IPS-18a (cell line): ENCODE measurements around the gene GRAP.

ENCODE experiments used
- H3K27ac ChIP-seq: one replicate; pipeline ENCODE4 v1.5.1; 2013; ENCODE audit warnings: low read length
- H3K27me3 ChIP-seq: one replicate; pipeline ENCODE4 v1.6.1; 2013; ENCODE audit warnings: mild to moderate bottlenecking, low read length; ENCODE audit not compliant: control insufficient read depth, insufficient read depth
- H3K36me3 ChIP-seq: one replicate; pipeline ENCODE4 v1.6.1; 2013; ENCODE audit warnings: low read depth, low read length; ENCODE audit not compliant: control insufficient read depth
- H3K4me1 ChIP-seq: one replicate; pipeline ENCODE4 v1.6.1; 2013; ENCODE audit warnings: low read depth, low read length; ENCODE audit not compliant: control insufficient read depth
- H3K4me3 ChIP-seq: one replicate; pipeline ENCODE4 v1.5.1; 2013; ENCODE audit warnings: low read length
- H3K9ac ChIP-seq: one replicate; pipeline ENCODE4 v1.6.1; 2013; ENCODE audit warnings: mild to moderate bottlenecking, low read length, moderate library complexity
- H3K9me3 ChIP-seq: one replicate; pipeline ENCODE4 v1.6.1; 2013; ENCODE audit warnings: low read depth, low read length; ENCODE audit not compliant: control insufficient read depth

Gene GRAP

GRCh38 chr17:19004421-19005136 is 42.2 kb downstream of the GRAP start, which contains the start of gene FAM83G:
TSS of gene FAM83G (minus strand) at chr17:19004764. CDS start at chr17:19004041, 723 bp downstream.
- no peak within 1 kb of the TSS for H3K27ac ChIP-seq

GRCh38 chr17:19003543-19004420 is 43.0 kb downstream of the GRAP start:
- peak overlapping the region; percentile 70 for H3K9ac ChIP-seq
- H3K27me3 ChIP-seq: no peaks in the 10 kb centered on the region
- H3K4me3 ChIP-seq: peak overlapping the region; percentile 72
- H3K9me3 ChIP-seq: no peaks in the 10 kb centered on the region
- H3K4me1 ChIP-seq: peaks cover 6% of the 10 kb centered on the region
- H3K27ac ChIP-seq: no peak overlapping the region
- H3K36me3 ChIP-seq: peaks cover 7% of the 10 kb centered on the region

More at GRCh38 chr17:19004421-19005136, 42.2 kb downstream of the GRAP start, which contains the start of gene FAM83G:
- H3K4me3 ChIP-seq: peak within 1 kb of the TSS; percentile 72
- peaks cover 6% of the 10 kb centered on the region for H3K4me1 ChIP-seq
- H3K9me3 ChIP-seq: no peaks in the 10 kb centered on the region
- no peaks in the 10 kb centered on the region for H3K27me3 ChIP-seq
- peaks cover 7% of the 10 kb centered on the region for H3K36me3 ChIP-seq
- peak within 1 kb of the TSS; percentile 70 for H3K9ac ChIP-seq

- Histone ChIP-seq H3K27me3 (no peaks in the 10 kb centered on the region), H3K9me3 (no peaks in the 10 kb centered on the region), H3K36me3 (peaks cover 7% of the 10 kb centered on the region), H3K27ac (no peak overlapping the region), H3K4me1 (peaks cover 6% of the 10 kb centered on the region), H3K4me3 (peak overlapping the region; percentile 72), H3K9ac (peak overlapping the region; percentile 66)
These were observed 43.8 kb downstream of the GRAP start for GRCh38 chr17:19002805-19003542.

- H3K9ac ChIP-seq: no peak overlapping the region
- no peaks in the 10 kb centered on the region for H3K27me3 ChIP-seq
- no peak overlapping the region for H3K4me3 ChIP-seq
These were observed 44.7 kb downstream of the GRAP start for GRCh38 chr17:19001907-19002590.

GRCh38 chr17:19000531-19001325 is 46.0 kb downstream of the GRAP start:
- no peak overlapping the region for H3K4me3 ChIP-seq
- H3K27ac ChIP-seq: no peak overlapping the region
- H3K9ac ChIP-seq: no peak overlapping the region
- H3K4me1 ChIP-seq: peaks cover 6% of the 10 kb centered on the region
- peaks cover 7% of the 10 kb centered on the region for H3K36me3 ChIP-seq
- H3K9me3 ChIP-seq: no peaks in the 10 kb centered on the region
- H3K27me3 ChIP-seq: no peaks in the 10 kb centered on the region

More at GRCh38 chr17:19001907-19002590, 44.7 kb downstream of the GRAP start:
- Histone ChIP-seq H3K36me3 (peaks cover 7% of the 10 kb centered on the region), H3K27ac (no peak overlapping the region), H3K9me3 (no peaks in the 10 kb centered on the region), H3K4me1 (peaks cover 6% of the 10 kb centered on the region)

- no peak overlapping the region for H3K9ac ChIP-seq
- no peaks in the 10 kb centered on the region for H3K9me3 ChIP-seq
- H3K27ac ChIP-seq: no peak overlapping the region
- peaks cover 2% of the 10 kb centered on the region for H3K4me1 ChIP-seq
- no peaks in the 10 kb centered on the region for H3K27me3 ChIP-seq
- H3K36me3 ChIP-seq: peaks cover 7% of the 10 kb centered on the region
- no peak overlapping the region for H3K4me3 ChIP-seq
These were observed 46.8 kb downstream of the GRAP start for GRCh38 chr17:18999911-19000310.

- Histone ChIP-seq H3K27me3 (no peaks in the 10 kb centered on the region), H3K4me3 (no peak overlapping the region), H3K27ac (no peak overlapping the region), H3K9me3 (no peaks in the 10 kb centered on the region), H3K4me1 (no peaks in the 10 kb centered on the region), H3K36me3 (peaks cover 7% of the 10 kb centered on the region), H3K9ac (no peak overlapping the region)
These were observed 47.4 kb downstream of the GRAP start for GRCh38 chr17:18999394-18999793.

GRCh38 chr17:18997650-18998196 is 49.0 kb downstream of the GRAP start:
- Histone ChIP-seq H3K9me3 (no peaks in the 10 kb centered on the region), H3K27me3 (no peaks in the 10 kb centered on the region), H3K36me3 (peaks cover 7% of the 10 kb centered on the region), H3K4me3 (no peak overlapping the region), H3K27ac (no peak overlapping the region), H3K4me1 (no peaks in the 10 kb centered on the region), H3K9ac (no peak overlapping the region)

GRCh38 chr17:18996458-18996857 is 50.3 kb downstream of the GRAP start:
- Histone ChIP-seq H3K9me3 (no peaks in the 10 kb centered on the region), H3K27ac (no peak overlapping the region), H3K4me1 (no peaks in the 10 kb centered on the region), H3K4me3 (no peak overlapping the region), H3K9ac (no peak overlapping the region), H3K27me3 (no peaks in the 10 kb centered on the region), H3K36me3 (peaks cover 7% of the 10 kb centered on the region)

GRCh38 chr17:18995220-18995619 is 51.5 kb downstream of the GRAP start:
- Histone ChIP-seq H3K36me3 (no peaks in the 10 kb centered on the region), H3K27ac (no peak overlapping the region)

More at GRCh38 chr17:18995220-18995619, 51.5 kb downstream of the GRAP start:
- no peaks in the 10 kb centered on the region for H3K4me1 ChIP-seq
- no peak overlapping the region for H3K9ac ChIP-seq
- no peaks in the 10 kb centered on the region for H3K9me3 ChIP-seq
- H3K4me3 ChIP-seq: no peak overlapping the region
- no peaks in the 10 kb centered on the region for H3K27me3 ChIP-seq
